GM23338 (cell line): Measurements from ENCODE around the gene ARAP1. TPM values are rescaled to one million over a fixed set of nuclear protein-coding genes. Genes with fewer than 3 reads are reported as not detected.

Source experiments
- ATAC-seq: fragments of 200-7000 bp; cut with Tn5 transposase; 3 replicates; pipeline ENCODE4 v1.9.1; 2020
- DNase-seq: peaks from one replicate; pipeline ENCODE4 v3.0.0-alpha.2; 2015; ENCODE audit warnings: low spot score
- H2AFZ ChIP-seq: fragments of 200-600 bp; sonication (generic); 2 replicates; pipeline ENCODE4 v1.8.0; 2016; ENCODE audit warnings: antibody characterized with exemption, mild to moderate bottlenecking, moderate library complexity
- H3F3A ChIP-seq: fragments of 200-600 bp; sonication (generic); replicated peaks from 2 replicates; pipeline ENCODE4 v1.8.0; 2017; ENCODE audit warnings: antibody characterized with exemption, mixed run types, low read depth
- H3K27ac ChIP-seq: fragments of 200-600 bp; sonication (generic); 2 replicates; pipeline ENCODE4 v1.6.1; 2016; ENCODE audit warnings: low read depth
- H3K27me3 ChIP-seq: fragments of 200-600 bp; sonication (generic); 2 replicates; pipeline ENCODE4 v1.8.0; 2016; ENCODE audit warnings: mild to moderate bottlenecking, mixed run types, moderate library complexity; ENCODE audit not compliant: insufficient read depth
- H3K36me3 ChIP-seq: fragments of 200-600 bp; sonication (generic); 2 replicates; pipeline ENCODE4 v1.8.0; 2016; ENCODE audit warnings: mild to moderate bottlenecking; ENCODE audit not compliant: insufficient read depth
- H3K4me1 ChIP-seq: fragments of 200-600 bp; sonication (generic); 2 replicates; pipeline ENCODE4 v1.8.0; 2016; ENCODE audit warnings: mild to moderate bottlenecking, moderate library complexity; ENCODE audit not compliant: insufficient read depth
- H3K4me2 ChIP-seq: fragments of 200-600 bp; sonication (generic); 2 replicates; pipeline ENCODE4 v1.7.1; 2017; ENCODE audit warnings: mixed run types
- H3K4me3 ChIP-seq: fragments of 200-600 bp; sonication (generic); 2 replicates; pipeline ENCODE4 v1.6.1; 2016; ENCODE audit warnings: mixed run types
- H3K79me2 ChIP-seq: fragments of 200-600 bp; sonication (generic); replicated peaks from 2 replicates; pipeline ENCODE4 v1.8.0; 2017; ENCODE audit warnings: mild to moderate bottlenecking; ENCODE audit not compliant: insufficient read depth
- H3K9me2 ChIP-seq: fragments of 200-600 bp; sonication (generic); 2 replicates; pipeline ENCODE4 v1.8.0; 2017; ENCODE audit not compliant: insufficient read depth
- H4K20me1 ChIP-seq: fragments of 200-600 bp; sonication (generic); replicated peaks from 2 replicates; pipeline ENCODE4 v1.8.0; 2017; ENCODE audit warnings: mild to moderate bottlenecking; ENCODE audit not compliant: insufficient read depth
- H3K27ac Mint-ChIP-seq: 2 replicates; pipeline ENCODE4 v1.8.0; 2020; ENCODE audit warnings: inconsistent platforms, mild to moderate bottlenecking, moderate library complexity, mixed read lengths
- H3K27me3 Mint-ChIP-seq: 3 replicates; pipeline ENCODE4 v1.8.0; 2022; ENCODE audit warnings: low read depth, mild to moderate bottlenecking, moderate library complexity, mixed read lengths, inconsistent platforms; ENCODE audit not compliant: insufficient read depth, poor library complexity
- H3K36me3 Mint-ChIP-seq: 3 replicates; pipeline ENCODE4 v1.8.0; 2021; ENCODE audit warnings: low read depth, mild to moderate bottlenecking, inconsistent platforms, moderate library complexity, mixed read lengths
- H3K4me1 Mint-ChIP-seq: 3 replicates; pipeline ENCODE4 v1.8.0; 2020; ENCODE audit warnings: mild to moderate bottlenecking, inconsistent platforms, mixed read lengths
- H3K4me3 Mint-ChIP-seq: 3 replicates; pipeline ENCODE4 v1.8.0; 2021; ENCODE audit warnings: moderate library complexity, mild to moderate bottlenecking, inconsistent platforms, mixed read lengths
- H3K9me3 Mint-ChIP-seq: 3 replicates; pipeline ENCODE4 v1.8.0; 2020; ENCODE audit warnings: moderate library complexity, mild to moderate bottlenecking, inconsistent platforms, mixed read lengths
- CREB1 ChIP-seq: fragments of 250-450 bp; sonication (Bioruptor Pico); IDR thresholded peaks from 2 replicates; pipeline ENCODE4 v1.5.0; 2020; ENCODE audit warnings: low read depth, mild to moderate bottlenecking, moderate library complexity
- CTCF ChIP-seq, 2 experiments: fragments of 200-600 bp in 1 of 2; sonication (generic) in 1 of 2; conservative IDR thresholded peaks; 2 replicates each; pipeline versions ENCODE4 v1.5.1 to v1.6.1; 2016 to 2017; ENCODE audit warnings: antibody characterized with exemption in 2 of 2, low read depth in 2 of 2, mild to moderate bottlenecking in 2 of 2, moderate library complexity in 1 of 2
- ETS1 ChIP-seq: IDR thresholded peaks from 2 replicates; pipeline ENCODE4 v1.6.1; 2016; ENCODE audit warnings: antibody characterized with exemption
- EZH2 ChIP-seq: fragments of 200-600 bp; sonication (generic); IDR thresholded peaks from one replicate; pipeline ENCODE4 v1.8.0; 2017; ENCODE audit warnings: antibody characterized with exemption, mild to moderate bottlenecking, low read depth; ENCODE audit not compliant: unreplicated experiment
- EZH2phosphoT487 ChIP-seq: fragments of 200-600 bp; sonication (generic); IDR thresholded peaks from one replicate; pipeline ENCODE4 v1.8.1; 2018; ENCODE audit warnings: antibody characterized with exemption; ENCODE audit not compliant: unreplicated experiment
- JUNB ChIP-seq: IDR thresholded peaks from one replicate; pipeline ENCODE4 v1.6.1; 2016; ENCODE audit warnings: antibody characterized with exemption; ENCODE audit not compliant: unreplicated experiment
- NANOG ChIP-seq: IDR thresholded peaks from 2 replicates; pipeline ENCODE4 v1.6.1; 2016; ENCODE audit warnings: antibody characterized with exemption, borderline replicate concordance
- POLR2AphosphoS5 ChIP-seq: IDR thresholded peaks from 2 replicates; pipeline ENCODE4 v1.6.1; 2016; ENCODE audit warnings: antibody characterized with exemption, low read depth
- REST ChIP-seq: IDR thresholded peaks from one replicate; pipeline ENCODE4 v1.6.1; 2018; ENCODE audit warnings: antibody characterized with exemption; ENCODE audit not compliant: unreplicated experiment
- STAT1 ChIP-seq: IDR thresholded peaks from one replicate; pipeline ENCODE4 v1.6.1; 2016; ENCODE audit warnings: antibody characterized with exemption; ENCODE audit not compliant: unreplicated experiment
- ZNF114 ChIP-seq: fragments of 250-450 bp; sonication (Bioruptor Pico); IDR thresholded peaks from 2 replicates; pipeline ENCODE4 v1.5.0; 2020; ENCODE audit warnings: mild to moderate bottlenecking, moderate library complexity
- ZNF331 ChIP-seq: fragments of 250-450 bp; sonication (Bioruptor Pico); IDR thresholded peaks from 2 replicates; pipeline ENCODE4 v1.5.0; 2020; ENCODE audit warnings: low read depth, mild to moderate bottlenecking, moderate library complexity
- ZNF462 ChIP-seq: fragments of 250-450 bp; sonication (Bioruptor Pico); IDR thresholded peaks from 2 replicates; pipeline ENCODE4 v1.5.0; 2020; ENCODE audit warnings: mild to moderate bottlenecking, moderate library complexity
- polyA plus RNA-seq: library from polyadenylated mRNA; unstranded; fragments of >200 nt; fragmentation: Nextera tagmentation; extraction: Ambion mirVana; gene quantifications from 2 replicates; pipeline ENCODE4 v1.2.1, GENCODE V29; 2016
- total RNA-seq: library from RNA; depleted of rRNA; stranded (reverse); fragments of >200 nt; shearing (Covaris generic); gene quantifications from 2 replicates; pipeline ENCODE4 v1.2.3, GENCODE V29; 2014

Gene ARAP1
- total and polyA plus RNA-seq, 2 experiments from 2014 or later, result 24.5 to 116 TPM

- H3K36me3 Mint-ChIP-seq, result no peaks in the 10 kb centered on the region
- no peak overlapping the region for H3K27ac Mint-ChIP-seq
- TF ChIP-seq POLR2AphosphoS5, result no peak
- TF ChIP-seq EZH2phosphoT487, result no peak
- no peak for TF ChIP-seq JUNB
- no peak for TF ChIP-seq REST
- TF ChIP-seq NANOG, result no peak
- TF ChIP-seq CREB1 (CRISPR knock-in tag), result no peak
- TF ChIP-seq STAT1, result no peak
- TF ChIP-seq EZH2, result no peak
- TF ChIP-seq ZNF462, result no peak
- no peak for TF ChIP-seq ZNF114 (CRISPR knock-in tag)
- no peak for TF ChIP-seq ZNF331 (CRISPR knock-in tag)
- no peak for TF ChIP-seq CTCF (conservative IDR thresholded peaks at IDR 0.05; ENCODE audit: low read depth in 2 of 2)
- no peak for TF ChIP-seq ETS1
- no peaks in the 10 kb centered on the region for H3K27me3 ChIP-seq
- H3K4me1 ChIP-seq, result no peaks in the 10 kb centered on the region; the same call in 1 of the 2 replicates
- no peaks in the 10 kb centered on the region for H3F3A ChIP-seq
- H3K4me2 ChIP-seq, result no peak overlapping the region
- no peak for ATAC-seq
- H3K27ac ChIP-seq, result no peak overlapping the region
- no peaks in the 10 kb centered on the region for H3K9me3 Mint-ChIP-seq
- H4K20me1 ChIP-seq, result no peaks in the 10 kb centered on the region
- no peak overlapping the region for H3K4me3 ChIP-seq
- DNase-seq, result no peak
- H2AFZ ChIP-seq, result no peak overlapping the region
- no peaks in the 10 kb centered on the region for H3K9me2 ChIP-seq
- peaks cover 10% of the 10 kb centered on the region for H3K4me1 Mint-ChIP-seq
- H3K79me2 ChIP-seq, result no peaks in the 10 kb centered on the region
- peaks cover 6% of the 10 kb centered on the region for H3K27me3 Mint-ChIP-seq
- H3K36me3 ChIP-seq, result no peaks in the 10 kb centered on the region
- no peak overlapping the region for H3K4me3 Mint-ChIP-seq
These were observed 21.1 kb upstream of the ARAP1 start for GRCh38 chr11:72773291-72773690.
